NCI-H226 (cell line): ENCODE results near the gene TSKU.
A peak's percentile ranks its signal among the peaks of the same experiment; 100 is the strongest.
"Not testable (repeated sequence)": the region's sequence is repeated elsewhere in the genome, so short reads cannot be mapped to it uniquely, and the experiment has no call there.

Experiments
- DNase-seq: peaks from one replicate; pipeline ENCODE4 v3.0.0-alpha.2; 2015

Gene TSKU

GRCh38 chr11:76791002-76791770, 8.0 kb downstream of the TSKU start:
- DNase-seq = not testable (repeated sequence)

DNA sequence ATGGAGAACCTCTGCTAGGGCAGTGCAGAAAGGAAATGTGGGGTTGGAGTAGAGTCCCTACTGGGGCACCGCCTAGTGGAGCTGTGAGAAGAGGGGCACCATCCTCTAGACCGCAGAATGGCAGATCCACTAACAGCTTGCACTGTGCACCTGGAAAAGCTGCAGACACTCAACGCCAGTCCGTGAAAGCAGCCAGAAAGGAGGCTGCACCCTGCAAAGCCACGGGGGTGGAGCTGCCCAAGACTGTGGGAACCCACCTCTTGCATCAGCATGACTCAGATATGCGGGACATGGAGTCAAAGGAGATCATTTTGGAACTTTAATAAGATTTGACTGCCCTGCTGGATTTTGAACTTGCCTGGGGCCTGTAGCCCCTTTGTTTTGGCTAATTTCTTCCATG, 8.7 kb downstream of the TSKU start:
- peak; percentile 38 for DNase-seq

DNA sequence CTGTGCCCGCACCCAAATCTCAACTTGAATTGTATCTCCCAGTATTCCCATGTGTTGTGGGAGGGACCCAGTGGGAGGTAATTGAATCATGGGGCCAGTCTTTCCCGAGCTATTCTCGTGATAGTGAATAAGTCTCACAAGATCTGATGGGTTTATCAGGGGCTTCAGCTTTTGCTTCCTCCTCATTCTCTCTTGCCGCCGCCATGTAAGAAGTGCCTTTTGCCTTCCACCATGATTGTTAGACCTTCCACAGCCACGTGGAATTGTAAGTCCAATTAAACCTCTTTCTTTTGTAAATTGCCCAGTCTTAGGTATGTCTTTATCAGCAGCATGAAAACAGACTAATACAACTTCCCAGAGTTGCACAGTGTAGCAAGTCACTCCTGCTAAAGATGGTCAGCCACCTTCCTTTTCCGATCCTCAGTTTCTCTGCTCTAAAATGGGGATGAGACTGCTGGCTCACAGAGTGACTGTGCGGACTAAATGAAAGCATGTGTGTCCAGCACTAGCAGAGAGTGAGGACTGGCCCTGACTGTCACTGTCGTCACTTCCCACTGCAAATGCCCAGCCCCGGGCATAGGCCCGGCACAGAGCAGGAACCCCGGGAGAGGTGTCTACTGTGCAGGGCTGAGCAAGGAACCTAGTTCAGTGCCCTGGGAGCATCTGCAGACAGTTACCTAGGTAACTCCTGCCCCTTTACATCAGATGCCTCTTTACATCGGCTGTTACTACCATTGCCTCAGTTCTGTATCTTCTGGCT, 9.5 kb downstream of the TSKU start:
- DNase-seq = no peak

DNA sequence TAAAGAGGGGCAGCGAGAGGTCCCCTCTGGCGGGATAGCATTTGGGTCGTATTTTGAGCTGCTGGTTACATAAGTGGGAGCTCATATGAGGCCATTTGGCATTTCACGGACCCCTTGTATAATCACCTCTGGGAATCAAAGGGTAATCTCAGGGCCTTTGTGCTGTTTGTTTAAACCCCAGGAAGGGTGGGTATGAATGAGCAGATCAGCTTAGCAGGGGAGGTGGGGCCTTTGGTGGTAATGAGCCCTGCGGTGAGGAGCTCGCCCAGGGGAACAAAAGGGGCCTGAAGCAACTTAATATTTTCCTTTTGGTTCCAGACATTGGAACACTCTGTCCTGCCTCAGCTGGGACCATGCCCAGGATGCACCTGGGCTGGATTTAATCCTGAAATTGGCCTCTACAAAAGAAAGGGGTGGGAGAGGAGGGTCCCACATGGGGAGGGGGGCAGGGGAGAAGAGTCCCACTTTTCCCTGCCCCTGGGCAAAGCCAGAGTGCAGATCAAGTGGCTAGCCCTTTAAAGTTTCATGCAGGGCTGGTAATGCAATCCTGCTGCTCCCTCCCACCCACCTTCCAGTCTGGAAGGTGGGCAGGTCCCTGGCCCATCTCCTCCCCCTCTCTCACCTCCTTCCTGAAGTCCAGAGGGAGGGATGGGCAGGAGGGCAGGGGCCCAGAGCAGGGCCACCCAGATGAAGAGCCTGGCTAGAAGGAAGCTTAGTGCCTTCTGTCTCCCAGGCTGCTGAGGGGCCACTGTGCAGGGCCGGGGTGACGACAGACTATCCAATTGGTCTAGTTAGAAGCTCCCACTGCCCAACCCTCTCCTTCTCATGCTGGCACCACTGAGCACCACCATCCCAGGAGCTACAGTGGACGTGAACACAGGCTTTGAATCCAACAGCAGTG, 10.5 kb downstream of the TSKU start:
- DNase-seq = no peak

GRCh38 chr11:76794371-76795289, 11.5 kb downstream of the TSKU start:
- DNase-seq = no peak

GRCh38 chr11:76795290-76795935, 12.3 kb downstream of the TSKU start:
- DNase-seq = no peak

DNA sequence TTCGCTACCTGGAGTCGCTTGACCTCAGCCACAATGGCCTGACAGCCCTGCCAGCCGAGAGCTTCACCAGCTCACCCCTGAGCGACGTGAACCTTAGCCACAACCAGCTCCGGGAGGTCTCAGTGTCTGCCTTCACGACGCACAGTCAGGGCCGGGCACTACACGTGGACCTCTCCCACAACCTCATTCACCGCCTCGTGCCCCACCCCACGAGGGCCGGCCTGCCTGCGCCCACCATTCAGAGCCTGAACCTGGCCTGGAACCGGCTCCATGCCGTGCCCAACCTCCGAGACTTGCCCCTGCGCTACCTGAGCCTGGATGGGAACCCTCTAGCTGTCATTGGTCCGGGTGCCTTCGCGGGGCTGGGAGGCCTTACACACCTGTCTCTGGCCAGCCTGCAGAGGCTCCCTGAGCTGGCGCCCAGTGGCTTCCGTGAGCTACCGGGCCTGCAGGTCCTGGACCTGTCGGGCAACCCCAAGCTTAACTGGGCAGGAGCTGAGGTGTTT, 12.8 kb downstream of the TSKU start:
- no peak for DNase-seq

- no peak for DNase-seq
These were observed 13.5 kb downstream of the TSKU start for GRCh38 chr11:76796511-76797198.

GRCh38 chr11:76797341-76798201, 14.4 kb downstream of the TSKU start:
- no peak for DNase-seq

DNA sequence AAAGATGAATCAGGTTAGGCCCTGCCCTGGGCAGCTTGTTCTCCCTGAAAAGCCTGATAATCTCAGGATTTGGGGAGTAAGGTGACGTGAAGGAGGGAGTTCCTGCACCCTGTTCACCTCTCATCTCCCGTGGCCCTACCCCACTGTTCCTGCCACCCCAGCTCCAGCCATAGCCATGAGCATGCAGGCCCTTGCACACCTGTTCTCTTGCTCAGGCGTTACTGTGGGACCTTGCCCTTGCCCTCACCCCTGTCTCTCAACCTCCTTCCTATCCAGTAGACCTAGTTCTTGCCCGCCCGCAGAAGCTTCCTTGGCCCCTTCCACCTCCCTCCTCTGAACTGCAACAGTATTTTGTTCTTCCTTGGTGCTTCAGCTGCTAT, 15.0 kb downstream of the TSKU start:
- no peak for DNase-seq

GRCh38 chr11:76798671-76799065, 15.5 kb downstream of the TSKU start:
- DNase-seq = no peak

DNA sequence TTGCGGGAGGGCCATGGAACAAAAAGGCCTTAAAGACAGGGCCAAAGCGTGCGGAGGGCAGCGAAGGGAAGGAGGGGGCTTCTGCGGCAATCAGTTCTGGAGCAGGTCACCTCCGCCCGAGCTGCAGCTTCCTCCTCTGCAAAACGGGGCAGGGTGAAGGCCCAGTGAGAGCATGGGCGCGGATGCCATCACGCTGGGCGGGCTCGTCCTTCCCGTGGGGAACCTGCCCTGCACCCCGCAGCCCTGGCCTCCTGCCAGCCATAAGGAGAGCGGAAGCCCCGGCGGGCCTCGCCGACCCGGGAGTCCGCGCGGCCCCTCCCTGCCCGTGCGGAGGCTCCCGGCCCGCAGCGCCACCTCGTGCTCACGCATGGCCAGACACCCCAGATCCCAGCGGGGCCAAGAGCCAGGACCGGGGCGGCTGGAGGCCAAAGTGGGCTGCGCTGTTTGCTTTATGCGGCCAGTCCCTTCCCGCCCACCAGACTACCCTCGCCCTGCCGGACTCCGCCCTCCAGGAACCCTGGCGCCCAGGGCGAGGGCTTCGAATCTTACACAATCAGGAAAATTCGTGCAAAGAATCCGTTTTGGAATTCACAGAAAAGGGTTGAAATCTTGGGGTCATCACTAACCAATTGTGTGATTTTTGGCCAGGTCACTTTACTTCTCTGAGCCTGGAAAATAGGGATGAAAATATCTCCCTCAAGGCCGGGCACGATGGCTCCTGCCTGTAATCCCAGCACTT, 16.1 kb downstream of the TSKU start:
- peak; percentile 66 for DNase-seq

DNA sequence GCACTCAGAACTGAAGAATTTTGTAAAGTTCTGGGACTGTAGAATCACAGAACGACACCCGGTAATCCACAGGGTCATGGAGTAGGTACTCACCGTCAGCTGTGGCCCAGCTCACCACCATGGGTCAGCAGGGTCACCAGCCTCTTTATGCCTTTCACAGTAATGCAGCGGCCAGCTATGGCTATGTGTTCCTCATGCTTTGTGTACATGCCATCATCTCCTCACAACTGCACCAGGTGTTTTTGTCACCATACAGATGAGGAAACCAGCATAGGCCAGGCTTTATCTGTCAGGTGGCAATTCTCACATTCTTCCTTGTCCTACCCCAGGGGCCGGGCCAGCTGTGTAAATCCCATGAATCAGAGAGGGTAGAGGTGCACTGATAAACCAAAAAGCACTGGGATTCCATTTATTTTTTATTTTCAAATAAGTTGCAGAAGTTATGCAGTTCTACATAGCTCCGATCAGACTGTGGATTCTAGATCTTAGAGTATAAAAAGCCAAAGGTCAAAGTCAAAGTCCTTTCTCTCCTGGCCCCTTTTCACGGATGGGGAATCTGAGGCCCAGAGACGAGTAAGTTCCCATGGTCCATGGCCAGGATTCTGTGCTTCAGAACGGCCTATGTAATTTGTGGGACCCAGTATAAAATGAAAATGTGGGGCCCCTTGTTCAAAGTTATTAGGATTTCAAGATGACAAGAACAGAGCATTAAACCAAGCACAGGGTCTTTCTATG, 17.5 kb downstream of the TSKU start:
- no peak for DNase-seq

DNA sequence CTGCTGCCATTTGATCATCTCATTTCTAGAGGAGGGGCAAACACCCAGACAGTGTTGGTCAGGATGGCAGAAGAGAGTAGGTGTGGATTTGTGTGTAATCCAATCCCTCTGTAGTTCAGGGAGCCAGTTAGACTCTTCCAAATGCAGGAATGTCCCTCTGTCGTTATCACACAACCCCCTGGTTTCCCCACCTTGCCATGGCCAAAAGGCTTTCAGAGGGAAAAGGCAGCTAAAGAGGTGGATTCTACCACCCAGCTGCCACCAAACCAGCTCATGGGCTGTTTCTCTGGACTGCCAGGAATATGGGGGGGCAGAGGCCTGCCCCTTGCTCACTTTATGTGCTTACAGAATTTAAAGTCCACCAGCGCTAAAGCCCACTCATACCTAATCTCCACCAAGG, 18.1 kb downstream of the TSKU start:
- no peak for DNase-seq

GRCh38 chr11:76801736-76802135, 18.6 kb downstream of the TSKU start:
- DNase-seq = no peak

DNA sequence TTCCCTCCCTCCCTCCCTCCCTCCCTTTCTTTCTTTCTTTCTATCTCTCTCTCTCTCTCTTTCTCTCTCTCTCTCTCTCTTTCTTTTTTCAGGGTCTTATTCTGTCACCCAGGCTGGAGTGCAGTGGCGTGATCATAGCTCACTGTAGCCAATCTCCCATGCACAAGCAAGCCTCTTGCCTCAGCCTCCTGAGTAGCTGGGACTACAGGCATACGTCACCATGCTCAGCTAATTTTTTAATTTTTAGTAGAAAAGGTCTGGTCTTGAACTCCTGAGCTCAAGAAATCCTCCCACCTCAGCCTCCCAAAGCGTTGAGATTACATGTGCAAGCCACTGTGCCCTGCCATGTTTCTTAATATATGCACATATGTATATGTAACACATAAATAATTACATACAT, 19.0 kb downstream of the TSKU start:
- no peak for DNase-seq

DNA sequence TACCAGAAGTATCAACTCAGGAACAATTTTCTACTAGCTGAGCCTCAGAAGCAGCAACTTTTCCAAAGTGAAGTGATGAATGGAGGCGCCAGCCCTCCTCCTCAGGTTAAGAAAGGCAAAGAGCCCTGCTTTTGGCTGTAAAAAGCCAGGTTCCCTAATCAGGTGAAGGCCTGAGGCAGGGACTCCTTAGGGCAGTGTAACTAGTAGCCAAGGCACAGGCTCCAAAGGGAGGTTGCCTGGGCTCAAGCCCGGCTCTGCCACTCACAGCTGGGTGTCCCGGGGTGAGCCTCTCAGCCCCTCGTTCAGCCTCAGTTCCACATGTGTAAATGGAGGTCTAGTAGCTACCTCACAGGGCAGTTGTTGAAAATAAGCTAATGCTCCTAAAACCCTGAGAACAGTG, 19.5 kb downstream of the TSKU start:
- DNase-seq = no peak

- no peak for DNase-seq
These were observed 19.9 kb downstream of the TSKU start for GRCh38 chr11:76803023-76803422.
